GM21528 (cell line): ENCODE results near the gene NBPF3.
A peak's percentile ranks its signal among the peaks of the same experiment; 100 is the strongest.
"Not testable (repeated sequence)": the region's sequence is repeated elsewhere in the genome, so short reads cannot be mapped to it uniquely, and the experiment has no call there.

Experiments
- ATAC-seq: cut with Tn5 transposase; IDR thresholded peaks from one replicate; pipeline ENCODE4 v1.9.1; 2021; ENCODE audit warnings: mild to moderate bottlenecking, moderate library complexity; ENCODE audit not compliant: unreplicated experiment, low FRiP score

The NBPF3 gene, protein sequence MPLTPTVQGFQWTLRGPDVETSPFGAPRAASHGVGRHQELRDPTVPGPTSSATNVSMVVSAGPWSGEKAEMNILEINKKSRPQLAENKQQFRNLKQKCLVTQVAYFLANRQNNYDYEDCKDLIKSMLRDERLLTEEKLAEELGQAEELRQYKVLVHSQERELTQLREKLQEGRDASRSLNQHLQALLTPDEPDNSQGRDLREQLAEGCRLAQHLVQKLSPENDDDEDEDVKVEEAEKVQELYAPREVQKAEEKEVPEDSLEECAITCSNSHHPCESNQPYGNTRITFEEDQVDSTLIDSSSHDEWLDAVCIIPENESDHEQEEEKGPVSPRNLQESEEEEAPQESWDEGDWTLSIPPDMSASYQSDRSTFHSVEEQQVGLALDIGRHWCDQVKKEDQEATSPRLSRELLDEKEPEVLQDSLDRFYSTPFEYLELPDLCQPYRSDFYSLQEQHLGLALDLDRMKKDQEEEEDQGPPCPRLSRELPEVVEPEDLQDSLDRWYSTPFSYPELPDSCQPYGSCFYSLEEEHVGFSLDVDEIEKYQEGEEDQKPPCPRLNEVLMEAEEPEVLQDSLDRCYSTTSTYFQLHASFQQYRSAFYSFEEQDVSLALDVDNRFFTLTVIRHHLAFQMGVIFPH

DNA sequence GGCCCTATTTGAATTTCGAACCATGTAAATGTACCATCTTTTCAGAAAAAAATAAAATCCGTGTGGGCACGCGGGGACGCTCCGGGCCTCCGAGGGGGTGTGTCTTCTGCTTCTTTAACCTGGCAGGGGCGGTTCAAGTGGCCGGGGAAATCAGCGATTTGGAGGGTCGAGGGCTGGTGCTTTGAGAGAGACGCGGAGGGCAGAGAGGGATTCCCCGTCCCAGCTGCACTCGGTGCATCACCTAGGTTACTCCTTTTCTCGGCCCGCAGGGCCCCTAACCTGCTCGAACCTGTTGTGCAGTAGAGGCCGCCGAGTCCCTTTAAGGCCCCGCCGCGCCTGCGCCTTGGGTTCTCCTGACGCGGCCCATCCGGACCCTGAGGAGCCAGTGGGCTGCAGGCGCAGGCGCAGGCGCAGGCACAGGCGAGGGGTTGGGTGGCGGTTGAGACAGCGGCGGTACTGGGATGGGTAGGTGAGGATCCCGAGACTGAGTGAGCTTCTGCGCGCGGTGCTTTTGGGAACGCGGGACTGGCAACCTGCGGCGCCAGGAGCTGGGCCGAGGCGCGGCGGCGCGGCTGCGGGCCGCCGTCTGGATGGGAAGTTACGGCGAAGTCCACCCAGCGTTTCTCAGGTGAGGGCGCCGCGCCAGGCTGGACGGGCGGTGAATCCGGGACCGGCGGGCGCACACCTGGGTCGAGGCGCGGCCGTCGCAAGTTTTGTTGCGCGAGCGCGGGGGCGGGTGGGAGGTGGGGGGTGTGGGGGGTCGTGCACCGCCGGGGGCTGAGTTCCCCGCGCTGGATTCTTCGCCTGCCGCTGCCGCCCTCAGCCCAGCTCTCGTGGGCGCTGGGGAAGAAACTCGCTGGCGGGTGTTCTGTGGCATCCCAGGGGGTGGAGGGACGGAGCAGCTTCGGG lies at the start of gene NBPF3:
Gene NBPF3, plus strand, starts transcription at position 417 of the 909 bp plus-strand sequence. CDS start 4,950 bp downstream, outside the sequence.
- ATAC-seq, result peak; percentile 72

DNA sequence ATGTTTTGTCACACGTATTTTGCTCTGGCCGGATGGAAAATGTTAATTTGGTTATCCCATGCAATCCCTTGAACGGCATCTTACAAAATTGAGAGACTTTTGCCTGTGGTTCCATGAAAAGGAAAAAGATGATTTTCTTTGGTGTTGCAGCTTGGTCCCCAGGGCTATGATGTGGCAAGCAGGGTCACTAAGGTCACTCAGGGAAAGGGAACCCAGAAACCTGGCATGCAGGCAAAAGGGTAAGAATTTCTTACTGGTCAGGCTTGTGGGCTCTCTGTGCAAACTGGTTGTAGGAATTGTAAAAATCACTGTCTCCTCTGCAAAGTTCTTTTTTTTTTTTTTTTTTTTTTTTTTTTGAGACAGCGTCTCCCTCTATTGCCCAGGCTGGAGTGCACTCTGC lies 48.4 kb upstream of the NBPF3 start:
- no peak for ATAC-seq

DNA sequence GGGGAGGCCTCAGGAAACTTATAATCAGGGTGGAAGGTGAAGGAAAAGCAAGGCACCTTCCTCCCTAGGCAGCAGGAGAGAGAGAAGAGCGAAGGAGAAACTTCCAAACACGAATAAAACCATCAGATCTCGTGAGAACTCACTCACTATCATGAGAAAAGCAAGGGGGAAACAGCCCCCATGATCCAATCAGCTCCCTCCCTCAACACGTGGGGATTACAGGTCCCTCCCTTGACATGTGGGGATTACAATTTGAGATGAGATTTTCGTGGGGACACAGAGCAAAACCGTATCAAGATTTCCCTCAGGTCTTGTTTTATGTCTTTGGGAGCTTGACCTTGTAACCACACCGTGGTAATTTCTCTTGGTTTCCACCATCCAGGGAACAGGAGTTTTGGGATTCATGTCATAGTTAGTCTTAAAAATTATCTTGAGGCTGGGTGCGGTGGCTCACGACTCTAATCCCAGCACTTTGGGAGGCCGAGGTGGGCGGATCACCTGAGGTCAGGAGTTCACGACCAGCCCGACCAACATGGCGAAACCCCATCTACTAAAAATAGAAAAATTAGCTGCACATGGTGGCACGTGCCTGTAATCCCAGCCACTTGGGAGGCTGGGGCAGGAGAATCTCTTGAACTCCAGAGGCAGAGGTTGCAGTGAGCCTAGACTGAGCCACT lies 47.2 kb upstream of the NBPF3 start:
- no peak for ATAC-seq

DNA sequence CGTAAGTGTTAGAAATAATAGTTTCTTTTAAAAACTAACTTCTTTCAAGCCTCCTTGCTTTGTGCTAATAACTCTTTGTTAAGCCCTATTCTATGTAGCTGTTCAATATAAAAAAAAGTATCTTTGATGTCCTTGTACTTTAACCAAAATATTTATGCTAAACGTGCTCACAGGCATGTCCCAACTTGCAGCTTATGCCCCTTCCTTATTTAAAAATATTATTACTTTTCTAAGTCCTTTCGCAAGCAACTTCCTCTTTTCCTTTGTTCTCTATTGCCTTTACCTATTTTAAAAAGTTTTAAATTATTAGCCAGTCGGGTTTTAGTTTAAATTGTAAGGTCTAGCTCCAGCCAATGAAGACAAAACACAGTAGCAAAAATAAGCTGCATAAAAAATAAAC lies 43.4 kb upstream of the NBPF3 start:
- no peak for ATAC-seq

DNA sequence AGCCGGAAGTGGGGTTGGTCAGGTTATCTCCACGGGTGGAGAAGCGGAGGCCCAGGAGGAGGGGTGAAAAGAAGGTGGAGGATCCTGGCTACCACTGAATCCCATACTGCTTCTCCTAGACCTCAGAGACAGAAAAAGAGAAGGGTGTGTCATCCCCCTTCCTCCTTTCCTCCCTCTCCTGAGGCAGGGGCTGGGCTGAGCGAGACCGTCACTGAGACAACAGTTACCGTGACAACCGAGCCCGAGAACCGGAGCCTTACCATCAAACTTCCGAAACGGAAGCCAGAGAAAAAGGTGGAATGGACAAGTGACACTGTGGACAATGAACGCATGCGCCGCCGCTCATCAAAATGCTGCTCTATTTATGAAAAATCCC lies 42.1 kb upstream of the NBPF3 start:
- ATAC-seq, result no peak

DNA sequence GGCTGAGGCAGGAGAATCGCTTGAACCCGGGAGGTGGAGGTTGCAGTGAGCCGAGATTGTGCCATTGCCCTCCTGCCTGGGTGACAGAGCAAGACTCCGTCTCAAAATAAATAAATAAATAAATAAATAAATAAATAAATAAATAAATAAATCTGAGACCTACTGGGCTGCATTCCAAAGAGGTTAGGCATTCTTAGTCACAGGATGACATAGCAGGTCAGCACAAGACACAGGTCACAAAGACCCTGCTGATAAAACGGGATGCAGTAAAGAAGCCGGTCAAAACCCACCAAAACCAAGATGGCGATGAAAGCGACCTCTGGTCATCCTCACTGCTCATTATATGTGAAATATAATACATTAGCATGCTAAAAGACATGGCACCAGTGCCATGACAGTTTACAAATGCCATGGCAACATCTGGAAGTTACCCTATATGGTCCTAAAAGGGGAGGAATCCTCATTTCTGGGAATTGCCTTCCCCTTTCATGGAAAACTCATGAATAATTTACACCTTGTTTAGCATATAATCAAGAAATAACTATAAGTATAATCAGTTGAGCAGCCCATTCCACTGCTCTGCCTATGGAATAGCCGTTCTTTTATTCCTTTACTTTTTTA lies 38.1 kb upstream of the NBPF3 start:
- ATAC-seq, result not testable (repeated sequence)

DNA sequence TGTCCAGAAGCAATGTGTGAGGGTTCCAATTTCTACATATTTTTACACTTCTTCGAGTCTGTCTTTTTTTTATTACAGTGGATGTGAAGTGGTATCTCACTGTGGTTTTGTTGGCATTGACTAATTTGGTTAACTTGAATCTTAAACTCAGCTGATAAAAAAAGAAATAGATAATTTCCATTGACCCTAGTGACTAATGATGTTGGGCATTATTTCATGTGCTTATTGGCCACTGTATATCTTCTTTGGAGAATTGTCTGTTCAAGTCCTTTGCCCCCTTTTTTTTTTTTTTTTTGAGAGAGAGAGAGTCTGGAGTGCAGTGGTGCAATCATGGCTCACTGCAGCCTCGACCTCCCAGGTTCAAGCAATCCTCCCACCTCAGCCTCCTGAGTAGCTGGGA lies 33.3 kb upstream of the NBPF3 start:
- ATAC-seq, result no peak

DNA sequence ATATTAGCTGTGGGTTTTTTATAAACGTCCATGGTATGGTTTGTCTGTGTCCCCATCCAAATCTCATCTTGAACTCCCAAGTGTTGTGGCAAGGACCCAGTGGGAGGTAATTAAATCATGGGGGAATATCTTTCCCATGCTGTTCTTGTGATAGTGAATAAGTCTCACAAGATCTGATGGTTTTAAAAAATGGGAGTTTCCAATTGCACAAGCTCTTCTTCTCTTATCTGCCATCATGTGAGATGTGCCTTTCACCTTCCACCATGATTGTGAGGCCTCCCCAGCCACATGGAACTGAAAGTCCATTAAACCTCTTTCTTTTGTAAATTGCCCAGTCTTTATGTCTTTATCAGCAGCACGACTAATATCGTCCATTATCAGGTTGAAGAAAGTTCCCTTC lies 30.0 kb upstream of the NBPF3 start:
- ATAC-seq, result not testable (repeated sequence)

DNA sequence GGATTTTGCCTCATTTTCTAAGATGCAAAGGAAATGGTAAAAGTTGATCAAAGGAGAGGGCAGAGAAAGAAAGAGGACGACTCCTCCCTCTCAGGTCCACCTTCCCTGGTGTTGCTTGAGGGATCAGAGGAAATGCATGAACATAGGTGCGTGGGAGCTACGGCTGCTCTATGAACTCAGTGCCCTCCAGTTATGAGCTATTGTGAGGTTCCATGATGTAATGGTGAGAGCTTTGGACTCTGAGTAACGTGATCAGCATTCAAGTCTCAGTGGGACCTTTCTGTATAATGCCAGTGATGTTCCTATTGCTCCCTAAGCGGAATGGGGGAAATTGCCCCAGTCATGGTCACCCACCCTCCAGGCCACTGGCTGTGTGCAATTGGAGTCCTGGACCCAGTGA lies 25.9 kb upstream of the NBPF3 start:
- no peak for ATAC-seq

DNA sequence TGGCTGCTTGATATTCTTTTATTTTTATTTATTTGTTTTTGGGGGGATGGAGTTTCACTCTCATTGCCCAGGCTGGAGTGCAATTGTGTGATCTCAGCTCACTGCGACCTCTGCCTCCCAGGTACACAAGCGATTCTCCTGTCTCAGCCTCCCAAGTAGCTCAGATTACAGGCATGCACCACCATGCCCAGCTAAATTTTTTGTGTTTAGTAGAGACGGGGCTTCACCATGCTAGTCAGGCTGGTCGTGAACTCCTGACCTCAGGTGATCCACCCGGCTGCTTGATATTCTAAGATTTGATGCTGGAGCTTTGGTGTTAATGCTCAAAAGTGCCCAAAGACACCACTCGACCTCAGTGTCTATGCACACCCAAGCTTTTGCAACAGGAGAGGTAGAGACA lies 19.6 kb upstream of the NBPF3 start:
- ATAC-seq, result not testable (repeated sequence)

DNA sequence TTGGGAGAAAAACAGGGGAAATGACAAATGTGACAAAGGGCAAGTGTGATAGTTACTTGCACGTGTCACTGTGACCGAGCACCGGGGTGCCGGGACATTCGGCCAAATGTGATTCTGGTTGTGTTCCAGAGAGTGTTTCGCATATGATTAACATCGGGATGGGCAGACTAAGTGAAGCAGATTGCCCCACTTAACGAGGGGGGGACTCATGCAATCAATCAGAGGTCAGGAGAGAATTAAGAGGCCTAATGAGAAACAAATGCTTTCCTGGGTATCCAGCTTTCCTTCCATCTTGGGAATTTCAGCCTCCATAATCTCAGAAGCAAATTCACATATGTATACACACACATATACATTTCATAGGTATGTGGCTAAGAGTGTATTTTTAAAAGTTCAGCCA lies 18.6 kb upstream of the NBPF3 start:
- ATAC-seq, result not testable (repeated sequence)

DNA sequence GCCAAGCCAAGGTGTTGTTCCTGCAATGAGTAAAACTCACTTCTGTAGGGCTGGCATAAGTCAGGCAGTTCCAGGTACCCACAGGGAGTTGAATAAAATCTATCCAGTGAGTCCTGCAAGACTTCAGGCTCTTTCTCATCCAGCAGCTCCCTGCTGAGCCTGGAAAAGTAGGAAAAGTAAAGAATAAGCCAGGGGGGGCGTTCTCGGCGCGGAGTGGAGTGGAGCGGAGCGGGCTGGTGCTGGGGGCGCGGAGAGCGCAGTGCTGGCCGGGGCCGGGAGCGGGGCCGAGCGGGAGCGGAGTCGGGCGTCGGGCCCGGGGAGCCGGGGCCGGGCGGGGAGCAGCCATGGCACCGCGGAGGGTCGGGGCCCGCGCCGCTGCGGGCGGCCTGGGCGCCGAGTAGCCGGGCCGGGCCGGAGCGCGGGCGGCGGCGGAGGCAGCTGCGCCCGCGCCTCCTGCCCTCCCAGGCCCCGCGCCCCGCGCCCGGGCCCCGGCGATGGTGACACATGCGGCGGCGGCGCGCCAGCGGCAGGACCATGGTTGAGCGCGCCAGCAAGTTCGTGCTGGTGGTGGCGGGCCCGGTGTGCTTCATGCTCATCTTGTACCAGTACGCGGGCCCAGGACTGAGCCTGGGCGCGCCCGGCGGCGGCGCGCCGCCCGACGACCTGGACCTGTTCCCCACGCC lies 12.0 kb upstream of the NBPF3 start:
- not testable (repeated sequence) for ATAC-seq

DNA sequence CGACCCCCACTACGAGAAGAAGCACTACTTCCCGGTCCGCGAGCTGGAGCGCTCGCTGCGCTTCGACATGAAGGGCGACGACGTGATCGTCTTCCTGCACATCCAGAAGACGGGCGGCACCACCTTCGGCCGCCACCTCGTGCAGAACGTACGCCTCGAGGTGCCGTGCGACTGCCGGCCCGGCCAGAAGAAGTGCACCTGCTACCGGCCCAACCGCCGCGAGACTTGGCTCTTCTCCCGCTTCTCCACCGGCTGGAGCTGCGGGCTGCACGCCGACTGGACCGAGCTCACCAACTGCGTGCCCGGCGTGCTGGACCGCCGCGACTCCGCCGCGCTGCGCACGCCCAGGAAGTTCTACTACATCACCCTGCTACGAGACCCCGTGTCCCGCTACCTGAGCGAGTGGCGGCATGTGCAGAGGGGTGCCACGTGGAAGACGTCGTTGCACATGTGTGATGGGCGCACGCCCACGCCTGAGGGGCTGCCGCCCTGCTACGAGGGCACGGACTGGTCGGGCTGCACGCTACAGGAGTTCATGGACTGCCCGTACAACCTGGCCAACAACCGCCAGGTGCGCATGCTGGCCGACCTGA lies 11.4 kb upstream of the NBPF3 start:
- not testable (repeated sequence) for ATAC-seq

DNA sequence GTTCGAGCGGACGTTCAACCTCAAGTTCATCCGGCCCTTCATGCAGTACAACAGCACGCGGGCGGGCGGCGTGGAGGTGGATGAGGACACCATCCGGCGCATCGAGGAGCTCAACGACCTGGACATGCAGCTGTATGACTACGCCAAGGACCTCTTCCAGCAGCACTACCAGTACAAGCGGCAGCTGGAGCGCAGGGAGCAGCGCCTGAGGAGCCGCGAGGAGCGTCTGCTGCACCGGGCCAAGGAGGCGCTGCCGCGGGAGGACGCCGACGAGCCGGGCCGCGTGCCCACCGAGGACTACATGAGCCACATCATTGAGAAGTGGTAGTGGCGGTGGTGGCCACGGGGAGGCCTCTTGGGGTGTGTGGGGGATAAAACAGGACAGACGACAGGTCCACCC lies 10.7 kb upstream of the NBPF3 start:
- not testable (repeated sequence) for ATAC-seq

DNA sequence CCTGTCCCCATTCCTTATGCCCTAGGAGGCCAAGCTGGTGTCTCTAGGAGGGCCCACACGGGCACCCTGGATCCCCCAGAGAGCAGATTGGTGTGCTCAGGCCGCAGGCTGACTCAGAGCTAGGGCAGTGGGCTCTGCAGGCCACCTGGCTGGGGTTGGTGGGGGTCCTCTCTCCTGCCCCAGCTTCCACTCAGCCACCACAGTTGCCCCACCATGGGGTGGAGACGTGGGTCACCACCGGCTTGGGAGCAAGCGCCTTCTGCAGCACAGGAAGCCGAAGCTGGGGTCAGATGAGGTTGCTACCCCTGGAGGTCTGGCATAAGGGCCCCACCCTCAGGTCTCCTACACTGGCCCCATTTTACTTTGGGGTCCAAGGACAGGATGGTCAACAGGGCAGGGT lies 9.1 kb upstream of the NBPF3 start:
- not testable (repeated sequence) for ATAC-seq

DNA sequence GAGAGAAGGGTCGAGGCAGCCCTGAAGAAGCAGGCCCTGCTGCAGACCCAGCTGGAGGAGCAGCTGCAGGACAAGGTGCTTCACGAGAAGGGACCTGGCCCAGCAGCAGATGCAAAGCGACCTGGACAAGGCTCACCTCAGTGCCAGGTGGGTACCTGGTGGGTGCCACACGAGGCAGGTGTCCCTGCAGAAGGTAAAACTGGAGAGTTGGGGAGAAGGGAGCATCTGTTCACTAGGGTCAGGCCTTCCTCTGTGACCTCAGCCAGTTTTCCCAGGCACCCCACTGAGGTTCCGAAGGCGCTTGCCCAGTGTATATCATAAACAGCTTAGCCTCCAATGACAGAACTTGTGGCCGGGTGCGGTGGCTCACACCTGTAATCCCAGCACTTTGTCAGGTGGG lies 5.5 kb upstream of the NBPF3 start:
- no peak for ATAC-seq

DNA sequence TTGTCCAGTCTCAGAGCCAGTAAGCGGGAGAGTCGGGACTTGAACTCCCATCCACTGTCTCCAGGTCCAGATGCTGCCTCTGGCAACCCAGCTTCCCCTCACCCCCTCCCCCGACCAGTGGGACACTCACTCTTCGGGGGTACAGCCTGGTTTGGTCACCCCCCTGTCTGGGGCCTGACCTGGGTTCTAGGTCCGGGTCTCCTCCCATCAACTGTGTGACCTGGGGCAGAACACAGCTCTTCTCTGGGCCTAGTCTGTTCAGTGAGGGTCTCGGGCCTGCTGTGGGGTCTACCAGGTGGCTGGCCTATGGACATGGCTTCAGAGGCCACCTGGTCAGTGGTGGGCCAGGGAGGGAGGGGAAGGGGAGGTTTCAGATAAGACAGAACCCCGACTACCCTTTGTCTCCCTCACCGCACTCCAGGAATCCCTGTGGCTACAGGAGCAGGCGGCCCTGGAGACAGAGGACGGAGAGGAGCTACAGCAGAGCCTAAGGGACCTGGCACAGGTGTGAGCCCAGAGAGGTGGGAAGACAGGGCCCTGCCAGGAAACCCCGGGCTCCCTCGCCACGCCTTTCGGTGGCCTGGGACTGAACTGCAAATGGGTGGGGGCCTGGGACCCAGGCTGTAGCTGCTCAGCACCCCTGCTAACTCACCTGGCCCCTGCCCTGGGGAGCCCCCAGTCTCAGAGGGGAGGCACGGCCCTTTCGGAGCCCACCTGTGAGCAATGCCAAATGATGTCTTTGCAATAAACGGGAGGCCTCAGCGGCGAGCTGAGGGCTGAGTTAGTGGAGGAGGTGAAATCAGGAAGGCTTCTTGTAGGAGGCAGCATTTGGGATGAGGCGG lies 4.1 kb upstream of the NBPF3 start:
- ATAC-seq, result no peak
